B cell (primary cell): Measurements from ENCODE around the gene PNPT1. TPM values are rescaled to one million over a fixed set of nuclear protein-coding genes. Genes with fewer than 3 reads are reported as not detected.

Experiments
- ATAC-seq: fragments of 200-7000 bp; cut with Tn5 transposase; one replicate; pipeline ENCODE4 v1.10.0; 2021; ENCODE audit warnings: low read depth, mild to moderate bottlenecking, moderate number of reproducible peaks, moderate library complexity
- CTCF ChIA-PET: fragments of 350-600 bp; sonication (Branson Sonifier 250); formaldehyde crosslinking; loops from one replicate; lab custom pipeline; 2021; ENCODE audit warnings: antibody characterized with exemption, inconsistent platforms; lab: Charles Lee
- POLR2A ChIA-PET: fragments of 350-600 bp; sonication (Branson Sonifier 250); formaldehyde crosslinking; loops from one replicate; lab custom pipeline; 2021; ENCODE audit warnings: antibody characterized with exemption; lab: Charles Lee
- DNase-seq: peaks from one replicate; pipeline ENCODE4 v3.0.0; 2013
- H2AFZ ChIP-seq: 2 replicates; pipeline ENCODE4 v1.6.1; 2012; ENCODE audit warnings: mild to moderate bottlenecking, low read depth, low read length; ENCODE audit not compliant: insufficient read depth, poor library complexity, severe bottlenecking
- H3K27ac ChIP-seq, 2 donors: 1 replicate in 1 of 2; 2 replicates in 1 of 2; pipeline ENCODE4 v1.5.1; 2012 to 2013; ENCODE audit warnings: low read length in 2 of 2, mild to moderate bottlenecking in 2 of 2, moderate library complexity in 1 of 2
- H3K27me3 ChIP-seq, 4 experiments: fragments of 200-600 bp in 1 of 4; sonication (generic) in 1 of 4; replicated peaks in 1 of 4; 1 replicate in 2 of 4; 2 replicates in 2 of 4; pipeline versions ENCODE4 v1.6.1 to v1.7.0; 2013 to 2016; ENCODE audit warnings: low read length in 3 of 4, mild to moderate bottlenecking in 2 of 4, mixed read lengths in 1 of 4, moderate library complexity in 1 of 4; ENCODE audit not compliant: insufficient read depth in 4 of 4, control insufficient read depth in 3 of 4; ENCODE audit errors: control extremely low read depth in 1 of 4
- H3K36me3 ChIP-seq, 2 experiments: replicated peaks in 1 of 2; 1 replicate in 1 of 2; 2 replicates in 1 of 2; pipeline versions ENCODE4 v1.6.1 to v1.7.1; 2013; ENCODE audit warnings: low read length in 1 of 2; ENCODE audit not compliant: insufficient read depth in 2 of 2, control insufficient read depth in 1 of 2; ENCODE audit errors: control extremely low read depth in 1 of 2, extremely low read depth in 1 of 2
- H3K4me1 ChIP-seq, 2 donors: fragments of 200-600 bp in 1 of 2; sonication (generic) in 1 of 2; 1 replicate in 1 of 2; 2 replicates in 1 of 2; pipeline versions ENCODE4 v1.5.1 to v1.6.1; 2013 to 2017; ENCODE audit warnings: low read length in 2 of 2; ENCODE audit not compliant: control insufficient read depth in 2 of 2, insufficient read depth in 2 of 2
- H3K4me2 ChIP-seq: replicated peaks from 2 replicates; pipeline ENCODE3; 2012; ENCODE audit warnings: mild to moderate bottlenecking, low read depth, low read length; ENCODE audit not compliant: poor library complexity, severe bottlenecking
- H3K4me3 ChIP-seq, 5 experiments: fragments of 200-600 bp in 1 of 5; sonication (generic) in 1 of 5; 1 replicate in 3 of 5; 2 replicates in 2 of 5; pipeline versions ENCODE4 v1.5.1 to v1.7.0; 2011 to 2016; ENCODE audit warnings: low read length in 4 of 5, mild to moderate bottlenecking in 4 of 5, low read depth in 2 of 5, control low read depth in 1 of 5, moderate library complexity in 1 of 5; ENCODE audit not compliant: insufficient read depth in 1 of 5; ENCODE audit errors: control extremely low read depth in 1 of 5, extremely low read depth in 1 of 5
- H3K79me2 ChIP-seq: fragments of 200-600 bp; sonication (generic); one replicate; pipeline ENCODE4 v1.6.0; 2016; ENCODE audit warnings: low read length; ENCODE audit not compliant: control insufficient read depth, insufficient read depth
- H3K9ac ChIP-seq: fragments of 200-600 bp; sonication (generic); 2 replicates; pipeline ENCODE4 v1.6.1; 2017; ENCODE audit warnings: mild to moderate bottlenecking, low read length, moderate library complexity
- H3K9me3 ChIP-seq, 3 donors: one replicate each; pipeline versions ENCODE4 v1.6.1 to v1.7.1; 2013; ENCODE audit warnings: low read length in 2 of 3; ENCODE audit not compliant: control insufficient read depth in 2 of 3, insufficient read depth in 1 of 3; ENCODE audit errors: control extremely low read depth in 1 of 3
- H4K20me1 ChIP-seq: 2 replicates; pipeline ENCODE4 v1.6.0; 2012; ENCODE audit warnings: mild to moderate bottlenecking, low read length; ENCODE audit not compliant: insufficient read depth, control insufficient read depth, poor library complexity, severe bottlenecking
- H3K27ac Mint-ChIP-seq: one replicate; pipeline ENCODE4 v1.8.0; 2021; ENCODE audit warnings: mixed read lengths
- H3K27me3 Mint-ChIP-seq: one replicate; pipeline ENCODE4 v1.8.0; 2021; ENCODE audit warnings: mixed read lengths
- H3K4me1 Mint-ChIP-seq: one replicate; pipeline ENCODE4 v1.8.0; 2021; ENCODE audit warnings: mixed read lengths
- H3K4me3 Mint-ChIP-seq: one replicate; pipeline ENCODE4 v1.8.0; 2021; ENCODE audit warnings: mixed read lengths
- H3K9me3 Mint-ChIP-seq: one replicate; pipeline ENCODE4 v1.8.0; 2022; ENCODE audit warnings: mixed read lengths; ENCODE audit not compliant: insufficient read depth
- CTCF ChIP-seq: fragments of 200-600 bp; IDR thresholded peaks from one replicate; pipeline ENCODE4 v1.8.0; 2022; ENCODE audit warnings: antibody characterized with exemption, mild to moderate bottlenecking
- EZH2 ChIP-seq: IDR thresholded peaks from 2 replicates; pipeline ENCODE4 v1.6.1; 2012; ENCODE audit warnings: borderline replicate concordance, low read depth, mild to moderate bottlenecking, moderate library complexity, low read length; ENCODE audit not compliant: insufficient read depth, poor library complexity, severe bottlenecking
- WGBS: methylation state at CpG from one replicate; pipeline ENCODE4 v1.1.5; 2013; ENCODE audit warnings: missing lambda C conversion rate; ENCODE audit not compliant: insufficient coverage; 5-methylcytosine and 5-hydroxymethylcytosine counted together
- intact Hi-C: fragments of 100-400 bp; cut with micrococcal nuclease; formaldehyde crosslinking; loops from one replicate; pipeline ENCODE4 v1.10.0; 2022
- polyA plus RNA-seq: library from polyadenylated mRNA; depleted of rRNA; stranded (reverse); fragments of >200 nt; gene quantifications from 2 replicates; pipeline ENCODE4 v1.2.3, GENCODE V29; 2012
- total RNA-seq, 2 donors: library from RNA; stranded (reverse); fragments of 120-200 nt in 1 of 2; gene quantifications; 1 replicate in 1 of 2; 2 replicates in 1 of 2; pipeline versions ENCODE4 v1.2.3 to v1.2.4, GENCODE V29; 2013 to 2022

PNPT1 gene
- total and polyA plus RNA-seq, 2 donors (not counting 1 experiment from before 2014, with no cell fraction given): 7.8 to 23.1 TPM

GRCh38 chr2:55720417-55720816 lies 26.8 kb upstream of the PNPT1 start:
- 90% methylated on average over 7 of the region's 11 CpGs for WGBS
- no peak overlapping the region for H3K4me3 Mint-ChIP-seq
- no peaks in the 10 kb centered on the region for H4K20me1 ChIP-seq
- H2AFZ ChIP-seq: no peak overlapping the region
- intact Hi-C loops: no loop called here
- no peaks in the 10 kb centered on the region for H3K4me1 Mint-ChIP-seq
- H3K27ac Mint-ChIP-seq: no peak overlapping the region
- H3K27me3 Mint-ChIP-seq: peaks cover 22% of the 10 kb centered on the region
- no peak for DNase-seq
- no peaks in the 10 kb centered on the region for H3K79me2 ChIP-seq
- H3K36me3 ChIP-seq: no peaks in the 10 kb centered on the region
- H3K4me2 ChIP-seq: no peak overlapping the region
- no peaks in the 10 kb centered on the region for H3K9me3 Mint-ChIP-seq
- POLR2A ChIA-PET: no interaction called here
- H3K27me3 ChIP-seq: peaks cover 0 to 5% (median under 1%) of the 10 kb centered on the region in 4 experiments
- no peak overlapping the region for H3K9ac ChIP-seq
- no peak overlapping the region for H3K27ac ChIP-seq
- no peaks in the 10 kb centered on the region for H3K9me3 ChIP-seq
- CTCF ChIA-PET: interaction anchor here (1.5 to 1.9 kb wide), 2 partner anchors 241 to 1777 kb away, joined by 4 read pairs; no protein-coding TSS in a partner anchor
- H3K4me1 ChIP-seq: no peaks in the 10 kb centered on the region
- no peak overlapping the region for H3K4me3 ChIP-seq
- ATAC-seq: no peak
- TF ChIP-seq CTCF (no peak), EZH2 (no peak)

- Histone ChIP-seq H3K4me1 (no peaks in the 10 kb centered on the region), H3K79me2 (no peaks in the 10 kb centered on the region), H3K9ac (no peak overlapping the region), H3K4me2 (no peak overlapping the region), H3K36me3 (no peaks in the 10 kb centered on the region), H3K27ac (no peak overlapping the region), H3K4me3 (no peak overlapping the region), H3K27me3 (peaks cover 0 to 5% (median under 1%) of the 10 kb centered on the region in 4 experiments), H3K9me3 (no peaks in the 10 kb centered on the region), H2AFZ (no peak overlapping the region), H4K20me1 (no peaks in the 10 kb centered on the region)
- H3K27ac Mint-ChIP-seq: no peak overlapping the region
- DNase-seq: no peak
- peaks cover 22% of the 10 kb centered on the region for H3K27me3 Mint-ChIP-seq
- intact Hi-C loops: loop anchor here (2.0 to 5.0 kb wide), 2 partner anchors 289 to 1777 kb away; no protein-coding TSS in a partner anchor
- TF ChIP-seq EZH2 (no peak), CTCF (no peak)
- ATAC-seq: no peak
- no peaks in the 10 kb centered on the region for H3K4me1 Mint-ChIP-seq
- WGBS: no CpG with 5 or more reads among the region's 1 CpG
- CTCF ChIA-PET: interaction anchor here (1.5 to 1.9 kb wide), 3 partner anchors 13 to 1777 kb away, joined by 3 to 4 read pairs (median 4); no protein-coding TSS in a partner anchor
- no peak overlapping the region for H3K4me3 Mint-ChIP-seq
- no peaks in the 10 kb centered on the region for H3K9me3 Mint-ChIP-seq
- POLR2A ChIA-PET: no interaction called here
These were observed 26.2 kb upstream of the PNPT1 start for GRCh38 chr2:55719852-55720251.
